Esophagus squamous epithelium (tissue), 5 donors: ENCODE results near the gene LDHB. TPM values are rescaled to one million over a fixed set of nuclear protein-coding genes. Genes with fewer than 3 reads are reported as not detected.

Experiments
- DNase-seq: peaks from one replicate; lab custom pipeline; 2025; lab: John Stamatoyannopoulos, UW
- H3K27ac ChIP-seq, 4 donors: fragments of 200-600 bp; sonication (generic); one replicate each; pipeline ENCODE4 v1.5.1; 2016 to 2019; ENCODE audit warnings: mild to moderate bottlenecking in 1 of 4
- H3K27me3 ChIP-seq, 4 donors: fragments of 200-600 bp; sonication (generic); 1 replicate in 3 of 4; 2 replicates in 1 of 4; pipeline versions ENCODE4 v1.5.1 to v1.6.0; 2017 to 2021; ENCODE audit warnings: antibody characterized with exemption in 1 of 4
- H3K36me3 ChIP-seq, 3 donors: fragments of 200-600 bp; sonication (generic); one replicate each; pipeline ENCODE4 v1.5.1; 2016 to 2019
- H3K4me1 ChIP-seq, 3 donors: fragments of 200-600 bp; sonication (generic); one replicate each; pipeline ENCODE4 v1.5.1; 2017 to 2019
- H3K4me3 ChIP-seq, 4 donors: fragments of 200-600 bp; sonication (generic); 1 replicate in 3 of 4; 2 replicates in 1 of 4; pipeline ENCODE4 v1.5.1; 2016 to 2019; ENCODE audit warnings: mild to moderate bottlenecking in 2 of 4, moderate library complexity in 1 of 4
- H3K9me3 ChIP-seq, 3 donors: fragments of 200-600 bp; sonication (generic); one replicate each; pipeline ENCODE4 v1.5.1; 2016 to 2019
- CTCF ChIP-seq, 6 experiments: fragments of 450-650 bp in 4 of 6; fragments of 200-600 bp in 2 of 6; sonication (generic) in 2 of 6; IDR thresholded peaks; one replicate each; pipeline ENCODE4 v1.5.1; 2016 to 2019; ENCODE audit warnings: antibody characterized with exemption in 6 of 6, mild to moderate bottlenecking in 4 of 6, moderate library complexity in 4 of 6
- POLR2A ChIP-seq, 4 donors: fragments of 450-650 bp; IDR thresholded peaks; one replicate each; pipeline ENCODE4 v1.6.1; 2017; ENCODE audit warnings: antibody characterized with exemption in 4 of 4, mild to moderate bottlenecking in 4 of 4, moderate library complexity in 3 of 4
- WGBS, 2 donors: methylation state at CpG; one replicate each; pipeline ENCODE4 v1.1.5; 2018; 5-methylcytosine and 5-hydroxymethylcytosine counted together
- intact Hi-C: fragments of 100-400 bp; cut with DNase I; formaldehyde crosslinking; loops from one replicate; pipeline ENCODE4 v1.15.0; 2022
- total RNA-seq, 4 donors: library from RNA; depleted of rRNA; stranded (reverse); fragments of >200 nt; gene quantifications; one replicate each; pipeline ENCODE4 v1.1.0, GENCODE V29; 2016
- donor health status: DM: yes; HTN: yes; CAD: no.

Gene LDHB
- total RNA-seq, 4 donors from 2014 or later, result 79.1 to 251 (median 213) TPM

- Histone ChIP-seq H3K4me3 (no peak overlapping the region), H3K27ac (no peak overlapping the region), H3K4me1 (peaks cover 0 to 20% (median 0%) of the 10 kb centered on the region in 3 donors), H3K9me3 (no peaks in the 10 kb centered on the region), H3K27me3 (no peaks in the 10 kb centered on the region), H3K36me3 (no peaks in the 10 kb centered on the region)
- TF ChIP-seq CTCF (IDR thresholded peaks at IDR 0.05) (no peak), POLR2A (IDR thresholded peaks at IDR 0.05) (no peak)
- no peak for DNase-seq
- intact Hi-C loops, result no loop called here
- 84 to 86% methylated on average over 3 of the region's 3 CpGs for WGBS, 2 donors
Observed at GRCh38 chr12:21617030-21617429, 40.6 kb downstream of the LDHB start.

GRCh38 chr12:21615431-21615830, 42.2 kb downstream of the LDHB start:
- Histone ChIP-seq H3K4me1 (peaks cover 0 to 20% (median 0%) of the 10 kb centered on the region in 3 donors), H3K27ac (no peak overlapping the region), H3K9me3 (no peaks in the 10 kb centered on the region), H3K27me3 (no peaks in the 10 kb centered on the region), H3K4me3 (no peak overlapping the region), H3K36me3 (no peaks in the 10 kb centered on the region)
- TF ChIP-seq CTCF (IDR thresholded peaks at IDR 0.05) (no peak), POLR2A (IDR thresholded peaks at IDR 0.05) (no peak)
- DNase-seq, result no peak
- intact Hi-C loops, result no loop called here
- 26 to 28% methylated on average over 1 of the region's 1 CpG for WGBS, 2 donors

GRCh38 chr12:21614506-21614905, 43.1 kb downstream of the LDHB start:
- peaks cover 0 to 20% (median 0%) of the 10 kb centered on the region in 3 donors for H3K4me1 ChIP-seq
- DNase-seq, result no peak
- TF ChIP-seq POLR2A (IDR thresholded peaks at IDR 0.05) (no peak), CTCF (IDR thresholded peaks at IDR 0.05) (no peak)
- 81 to 83% methylated on average over 2 of the region's 2 CpGs for WGBS, 2 donors
- intact Hi-C loops, result no loop called here
- H3K9me3 ChIP-seq, result no peaks in the 10 kb centered on the region
- H3K27ac ChIP-seq, result no peak overlapping the region
- H3K4me3 ChIP-seq, result no peak overlapping the region
- H3K27me3 ChIP-seq, result no peaks in the 10 kb centered on the region
- no peaks in the 10 kb centered on the region for H3K36me3 ChIP-seq

- TF ChIP-seq CTCF (IDR thresholded peaks at IDR 0.05) (peak in 1 of 6 experiments; percentile 34), POLR2A (IDR thresholded peaks at IDR 0.05) (no peak)
- H3K9me3 ChIP-seq, result no peaks in the 10 kb centered on the region
- no peak overlapping the region for H3K27ac ChIP-seq
- WGBS, 2 donors, result 28 to 38% methylated on average over 2 of the region's 2 CpGs
- H3K4me1 ChIP-seq, result peaks cover 0 to 20% (median 0%) of the 10 kb centered on the region in 3 donors
- no peaks in the 10 kb centered on the region for H3K27me3 ChIP-seq
- H3K4me3 ChIP-seq, result no peak overlapping the region
- intact Hi-C loops, result no loop called here
- DNase-seq, result no peak
- H3K36me3 ChIP-seq, result no peaks in the 10 kb centered on the region
Observed at GRCh38 chr12:21613931-21614330, 43.7 kb downstream of the LDHB start.

- no peaks in the 10 kb centered on the region for H3K9me3 ChIP-seq
- no peaks in the 10 kb centered on the region for H3K36me3 ChIP-seq
- H3K27ac ChIP-seq, result no peak overlapping the region
- H3K27me3 ChIP-seq, result no peaks in the 10 kb centered on the region
- intact Hi-C loops, result no loop called here
- no peaks in the 10 kb centered on the region for H3K4me1 ChIP-seq
- TF ChIP-seq CTCF (IDR thresholded peaks at IDR 0.05) (no peak), POLR2A (IDR thresholded peaks at IDR 0.05) (no peak)
- DNase-seq, result no peak
- no peak overlapping the region for H3K4me3 ChIP-seq
Observed at GRCh38 chr12:21608196-21608595, 49.4 kb downstream of the LDHB start.
